ENCODE data around the gene CD244.

DNA sequence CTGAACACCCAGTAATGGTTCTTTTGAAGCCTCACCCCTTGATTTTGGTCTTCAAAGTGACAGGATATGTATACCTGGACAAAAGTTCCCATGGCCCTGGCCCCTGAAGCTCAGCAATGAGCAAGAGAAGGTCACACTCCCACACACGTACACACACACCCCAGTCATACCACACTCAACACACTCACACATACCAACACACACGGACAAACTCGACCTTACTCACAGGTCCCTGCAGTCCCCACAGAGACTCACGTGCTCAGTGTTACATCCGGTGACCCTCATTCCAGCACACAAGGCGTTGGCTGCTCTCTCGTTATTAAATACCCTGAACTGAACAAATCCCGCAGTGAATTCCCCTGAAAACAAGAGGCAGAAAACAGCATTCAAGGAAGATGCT is 16.4 kb upstream of the CD244 start:
- TF ChIP-seq EZH2phosphoT487 (IDR thresholded peaks at IDR 0.05; ENCODE audit: borderline replicate concordance, low read depth, low read length): no peak
- TF ChIP-seq, protein P1, sequence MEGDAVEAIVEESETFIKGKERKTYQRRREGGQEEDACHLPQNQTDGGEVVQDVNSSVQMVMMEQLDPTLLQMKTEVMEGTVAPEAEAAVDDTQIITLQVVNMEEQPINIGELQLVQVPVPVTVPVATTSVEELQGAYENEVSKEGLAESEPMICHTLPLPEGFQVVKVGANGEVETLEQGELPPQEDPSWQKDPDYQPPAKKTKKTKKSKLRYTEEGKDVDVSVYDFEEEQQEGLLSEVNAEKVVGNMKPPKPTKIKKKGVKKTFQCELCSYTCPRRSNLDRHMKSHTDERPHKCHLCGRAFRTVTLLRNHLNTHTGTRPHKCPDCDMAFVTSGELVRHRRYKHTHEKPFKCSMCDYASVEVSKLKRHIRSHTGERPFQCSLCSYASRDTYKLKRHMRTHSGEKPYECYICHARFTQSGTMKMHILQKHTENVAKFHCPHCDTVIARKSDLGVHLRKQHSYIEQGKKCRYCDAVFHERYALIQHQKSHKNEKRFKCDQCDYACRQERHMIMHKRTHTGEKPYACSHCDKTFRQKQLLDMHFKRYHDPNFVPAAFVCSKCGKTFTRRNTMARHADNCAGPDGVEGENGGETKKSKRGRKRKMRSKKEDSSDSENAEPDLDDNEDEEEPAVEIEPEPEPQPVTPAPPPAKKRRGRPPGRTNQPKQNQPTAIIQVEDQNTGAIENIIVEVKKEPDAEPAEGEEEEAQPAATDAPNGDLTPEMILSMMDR (conservative IDR thresholded peaks at IDR 0.05; ENCODE audit: low read length): no peak
